Ishikawa (cell line): ENCODE measurements around the gene LOXL4.

Experiments used
- RAD21 ChIP-seq: IDR thresholded peaks from 2 replicates; pipeline ENCODE4 v1.6.1; 2012; ENCODE audit warnings: low read depth
- TAF1 ChIP-seq: IDR thresholded peaks from 2 replicates; pipeline ENCODE4 v1.6.1; 2012; ENCODE audit warnings: low read depth, mild to moderate bottlenecking
- TEAD4 ChIP-seq: IDR thresholded peaks from 2 replicates; pipeline ENCODE4 v1.6.1; 2012
- YY1 ChIP-seq: IDR thresholded peaks from 2 replicates; pipeline ENCODE4 v1.6.1; 2012; ENCODE audit warnings: low read depth

DNA sequence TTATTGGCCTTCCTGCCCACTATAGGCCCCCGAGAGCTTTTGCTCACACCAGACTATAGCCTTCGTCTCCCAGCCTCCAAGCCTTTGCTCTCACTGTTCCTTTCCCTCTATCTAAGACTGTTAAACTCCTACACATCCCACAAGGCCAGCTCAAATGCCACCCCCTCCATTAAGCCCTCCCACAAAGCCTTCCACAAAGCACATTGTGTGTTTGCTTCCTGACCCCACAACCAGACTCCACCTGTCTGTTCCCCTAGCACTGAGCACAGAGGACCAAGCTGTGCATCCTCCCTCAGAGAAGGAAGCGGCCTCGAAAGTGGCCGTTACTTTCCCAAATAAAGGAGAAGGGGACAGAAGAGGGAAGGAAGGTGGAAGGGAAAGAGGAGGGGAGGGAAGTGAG, 1.3 kb downstream of the LOXL4 start:
- TF ChIP-seq RAD21 (no peak), YY1 (no peak), TEAD4 (no peak), TAF1 (no peak)
